K562 treated with DMSO at 1 percent for 12 hours (cell line): ENCODE data around the gene CEP95. TPM values are rescaled to one million over a fixed set of nuclear protein-coding genes. Genes with fewer than 3 reads are reported as not detected.

Experiments
- total RNA-seq: library from RNA; unstranded; fragments of 300-600 nt; gene quantifications from 2 replicates; pipeline ENCODE4 v1.2.3, GENCODE V29; 2022; ENCODE audit not compliant: insufficient read depth

CEP95 gene, protein sequence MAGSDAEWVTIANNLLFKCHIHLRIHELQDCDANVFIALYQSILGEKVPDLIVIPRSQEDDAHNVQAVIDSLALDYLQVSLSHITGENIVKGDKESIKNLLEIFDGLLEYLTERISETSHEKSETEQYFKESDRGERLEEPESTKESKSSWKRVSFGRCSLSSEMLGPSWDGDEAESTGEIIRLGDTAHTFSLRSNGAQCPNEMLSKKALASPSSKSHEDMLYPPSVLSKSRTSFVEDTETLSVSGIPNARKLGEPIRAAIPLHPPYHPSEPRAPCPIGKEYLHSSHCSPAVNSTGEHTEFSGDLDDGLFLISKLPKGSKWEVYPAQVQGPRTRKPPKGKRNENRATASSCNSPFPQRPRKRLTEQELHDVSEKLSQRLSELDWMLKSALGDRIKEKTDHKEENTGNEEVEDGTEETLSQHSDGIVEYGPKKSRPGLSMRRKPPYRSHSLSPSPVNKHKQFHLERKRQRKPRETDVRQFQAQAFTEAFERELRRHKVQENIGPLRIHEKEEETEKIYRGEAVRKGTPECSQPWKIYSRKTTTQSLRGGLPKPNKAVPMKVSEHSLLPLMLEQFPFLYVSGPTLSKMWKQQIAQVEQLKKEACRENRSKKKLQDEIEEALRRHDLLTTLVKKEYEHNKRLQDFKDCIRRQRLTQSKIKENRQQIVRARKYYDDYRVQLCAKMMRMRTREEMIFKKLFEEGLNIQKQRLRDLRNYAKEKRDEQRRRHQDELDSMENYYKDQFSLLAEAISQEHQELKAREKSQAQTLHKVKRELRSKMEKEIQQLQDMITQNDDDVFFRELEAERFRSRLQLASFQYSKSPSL
- 12.2 and 26.4 TPM in 2 replicates for total RNA-seq

DNA sequence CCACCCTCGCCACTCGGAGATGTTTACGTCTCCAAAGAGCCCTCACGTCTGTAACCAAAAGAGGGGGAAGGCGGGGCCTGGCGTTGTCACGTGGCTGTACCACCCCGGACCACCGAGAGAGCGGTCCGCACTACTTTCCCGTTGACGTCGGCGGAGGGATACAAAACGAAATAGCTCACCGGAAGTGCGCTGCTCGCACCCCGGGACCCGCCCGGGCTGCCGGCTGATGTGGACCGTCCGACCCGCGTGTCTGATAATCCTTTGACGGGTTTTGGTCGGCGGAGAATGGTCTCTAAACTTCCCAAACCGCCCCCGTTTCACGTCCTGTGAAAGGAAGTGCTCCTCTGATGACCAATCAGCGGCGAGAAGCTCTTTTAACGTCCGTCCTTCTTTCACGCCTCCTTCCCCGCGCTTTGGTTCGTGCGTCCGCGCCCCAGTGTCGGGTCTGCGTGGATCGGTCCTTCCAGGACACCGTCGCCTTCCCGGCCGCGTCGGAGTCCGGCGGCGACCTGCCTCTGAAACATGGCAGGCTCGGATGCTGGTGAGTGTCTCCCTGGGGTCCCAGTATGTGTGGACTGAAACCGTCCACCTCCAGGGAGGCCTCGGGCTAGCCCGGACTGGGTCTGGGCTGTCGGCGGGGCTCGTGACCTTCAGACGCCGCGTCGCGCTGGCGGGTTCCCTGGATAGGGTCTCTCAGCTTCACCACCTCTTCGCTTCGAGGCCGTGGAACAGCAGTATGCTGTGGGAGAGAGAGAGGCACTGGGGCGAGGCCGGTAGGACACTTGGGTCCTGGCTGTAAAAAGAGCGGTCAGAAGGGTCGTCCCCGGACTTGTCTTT is at the start of gene CEP95:
Gene CEP95 (plus strand): TSS at position 402 of the 837 bp plus-strand sequence. CDS start 121 bp downstream, at position 523.

DNA sequence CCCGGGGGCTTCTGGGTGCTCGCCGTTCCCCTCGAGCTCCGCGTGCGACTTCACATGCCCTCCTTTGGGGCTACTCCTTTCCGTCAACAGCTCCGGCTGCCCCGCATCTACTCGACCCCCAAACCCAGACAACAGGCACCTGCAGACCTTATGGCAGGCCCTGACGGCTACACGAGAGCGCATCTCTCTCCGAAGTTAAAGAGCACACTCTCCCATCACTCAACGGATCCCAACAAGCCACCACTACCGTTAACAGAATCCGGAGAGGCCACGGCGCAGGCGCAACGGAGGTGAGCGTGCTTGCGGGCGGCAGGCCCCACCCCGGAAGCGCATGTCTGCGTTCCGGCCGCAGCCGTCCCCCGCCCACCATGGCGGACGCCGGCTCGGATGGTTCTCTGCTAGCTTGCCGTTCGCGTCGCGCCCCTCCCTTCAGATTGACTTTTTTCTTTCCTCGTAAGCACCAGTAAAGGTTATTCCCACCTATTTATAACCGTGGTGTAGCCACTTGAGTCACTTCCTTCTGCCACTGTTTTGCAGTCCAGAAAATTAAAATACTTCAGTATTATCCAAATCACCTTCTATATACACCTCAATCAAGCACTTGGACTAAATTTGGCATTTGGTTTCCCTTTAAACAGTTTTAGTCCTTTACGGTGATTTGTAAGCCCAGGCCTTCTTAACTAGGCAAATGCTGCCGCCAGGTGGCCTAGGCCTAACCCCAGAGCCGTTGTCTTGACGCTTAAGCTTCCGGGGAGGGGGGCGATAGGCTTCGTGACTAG is 9.8 kb upstream of the CEP95 start, which contains the start of gene POLG2:
Gene POLG2 (minus strand): TSS at position 269 of the 779 bp plus-strand sequence. CDS start 86 bp downstream, at position 183.

GRCh38 chr17:64506201-64506575 is 589 bp upstream of the CEP95 start, which contains the start of gene DDX5:
Gene DDX5, minus strand, starts transcription at chr17:64506289. Its CDS starts 170 bp downstream, at chr17:64506119.

Other genes with a start within 250 kb of the CEP95 start
- gene TEX2, start 243.7 kb upstream of the CEP95 start, total RNA-seq, result 4.5 and 15.6 TPM in 2 replicates
- 3.1 and 3.5 TPM in 2 replicates for gene PECAM1, start 116.1 kb upstream of the CEP95 start, total RNA-seq
- gene MILR1, start 57.9 kb upstream of the CEP95 start, total RNA-seq, result 17.5 and 33.7 TPM in 2 replicates
- 14.6 and 19.5 TPM in 2 replicates for gene POLG2, start 9.9 kb upstream of the CEP95 start, total RNA-seq
- 226 and 407 TPM in 2 replicates for gene DDX5, start 688 bp upstream of the CEP95 start, total RNA-seq
- 4.9 and 11.2 TPM in 2 replicates for gene SMURF2, start 155.3 kb downstream of the CEP95 start, total RNA-seq